Stimulated activated CD4-positive, alpha-beta T cell treated with anti-CD3 and anti-CD28 coated beads, Interleukin-4, amount 100 ng/mL, for 48 hours (primary cell): ENCODE measurements around the gene HAUS7.

ENCODE experiments used
- DNase-seq, 2 donors: peaks; one replicate each; pipeline ENCODE4 v3.0.0-alpha.2; 2020; ENCODE audit warnings: low read depth in 2 of 2

The HAUS7 gene

GRCh38 chrX:153455571-153455970 lies 14.8 kb downstream of the HAUS7 start:
- no peak for DNase-seq

GRCh38 chrX:153454901-153455550 lies 15.3 kb downstream of the HAUS7 start:
- no peak for DNase-seq

DNA sequence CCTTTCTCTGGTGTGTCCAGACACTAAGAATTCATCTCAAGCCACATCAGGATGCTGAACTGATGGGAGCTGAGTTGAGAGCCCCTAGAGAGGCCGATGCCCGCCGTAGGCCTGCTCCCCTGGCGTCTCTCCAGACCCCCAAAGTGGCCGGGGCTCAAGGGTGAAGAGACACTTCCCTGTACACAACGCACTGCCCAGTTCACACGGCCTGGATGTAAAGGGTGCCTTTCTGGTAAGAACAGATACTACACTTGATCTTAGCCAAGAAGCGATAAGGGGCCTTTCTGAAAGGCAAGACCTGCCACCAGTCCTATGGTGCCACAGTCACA lies 19.5 kb downstream of the HAUS7 start:
- DNase-seq: no peak

DNA sequence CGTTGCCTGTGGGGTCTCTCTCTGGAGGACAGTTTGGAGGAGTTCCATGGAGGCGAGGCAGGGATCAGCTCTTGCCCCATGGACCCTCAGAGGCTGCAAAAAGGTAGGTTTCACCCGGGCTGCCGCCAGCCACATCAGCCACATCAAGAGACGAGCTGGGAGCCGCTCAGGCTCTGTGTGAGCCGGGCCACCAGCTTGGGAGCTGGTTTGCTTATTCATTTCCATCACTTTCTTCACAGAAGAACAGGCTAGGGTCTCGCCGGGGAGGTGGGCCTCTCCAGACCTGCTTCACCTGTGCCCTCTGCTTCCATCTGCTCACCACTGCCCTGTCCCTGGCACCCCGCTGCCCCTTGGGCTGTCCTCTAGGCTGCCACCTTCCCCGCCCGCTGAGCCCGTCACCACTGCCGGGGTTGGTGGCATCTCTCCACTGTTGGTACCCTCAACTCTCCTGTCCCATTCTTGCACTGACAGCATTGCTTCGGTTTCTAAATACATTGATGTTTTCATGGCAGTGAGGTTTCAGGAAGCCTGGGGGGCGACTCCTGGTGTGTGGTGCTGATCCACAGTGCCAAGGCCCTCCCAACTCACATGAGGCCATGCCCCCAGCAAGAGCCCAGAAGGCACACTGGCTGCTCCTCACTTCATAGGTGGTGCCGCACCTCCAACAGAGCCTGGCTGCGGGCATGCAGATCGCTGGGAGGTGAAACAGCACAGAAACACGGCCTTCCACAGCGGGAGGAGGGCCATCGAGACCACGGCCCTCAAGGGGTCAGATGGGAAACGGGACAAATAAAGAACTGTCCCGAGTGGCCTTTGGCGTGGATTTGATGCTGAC lies 20.0 kb downstream of the HAUS7 start:
- no peak for DNase-seq

- DNase-seq: no peak
Observed at GRCh38 chrX:153449368-153450113, 20.8 kb downstream of the HAUS7 start.

DNA sequence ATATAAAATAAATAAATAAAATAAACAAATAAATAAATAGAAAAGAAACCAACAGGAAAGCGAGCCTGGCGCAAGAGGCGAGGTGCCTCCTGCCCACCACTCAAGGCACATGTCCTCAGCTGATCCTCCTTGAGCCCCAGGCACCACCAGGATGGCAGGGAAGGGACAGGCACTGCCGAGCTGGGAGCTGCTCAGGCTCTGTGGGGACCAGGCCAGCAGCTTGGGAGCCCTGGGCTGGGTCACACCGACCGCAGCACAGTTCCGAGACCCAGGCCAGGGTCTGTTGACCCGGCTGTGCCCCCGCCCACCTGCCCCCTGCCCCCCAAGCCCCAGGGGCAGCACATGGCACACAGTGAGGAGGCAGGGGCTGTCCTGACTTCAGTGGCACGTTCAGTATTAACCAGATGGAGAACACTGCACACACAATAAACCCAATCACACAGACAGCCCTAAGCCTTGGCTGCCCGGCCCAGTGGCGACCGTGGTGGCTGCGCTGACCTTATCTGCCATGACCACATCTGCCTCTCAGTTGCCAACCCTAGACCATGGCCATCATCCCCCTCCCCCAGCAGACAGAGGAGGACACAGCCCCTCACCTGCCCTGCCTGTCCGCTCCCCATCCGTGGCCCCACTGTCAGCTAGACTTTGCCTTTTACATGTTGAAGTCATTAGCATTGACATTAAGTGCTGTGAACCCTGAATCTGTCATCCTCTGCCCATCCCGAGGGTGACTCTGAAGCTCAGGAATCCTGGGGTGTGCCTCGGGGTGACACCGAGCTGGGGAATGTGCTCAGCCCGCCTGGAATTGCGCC lies 21.6 kb downstream of the HAUS7 start:
- no peak for DNase-seq

DNA sequence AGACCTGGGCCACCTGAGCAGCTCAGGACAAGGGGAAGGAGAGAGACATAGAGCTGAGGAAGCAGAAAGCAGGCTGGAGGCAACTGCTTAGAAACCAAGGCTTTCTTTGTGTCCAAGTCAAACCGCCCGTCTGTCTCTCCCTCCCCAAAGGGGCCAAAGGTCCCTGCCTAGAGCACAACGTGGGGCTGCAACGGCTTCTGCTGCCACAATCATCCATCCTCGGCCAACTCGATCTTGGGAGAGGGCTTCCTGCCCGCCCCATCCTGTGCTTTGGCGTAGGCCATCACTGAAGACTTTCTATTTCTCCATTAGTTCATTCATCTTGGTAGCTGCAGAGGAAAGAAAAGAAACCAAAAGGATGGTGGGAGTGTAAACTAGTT lies 22.8 kb downstream of the HAUS7 start:
- no peak for DNase-seq

GRCh38 chrX:153446950-153447580 lies 23.3 kb downstream of the HAUS7 start:
- no peak for DNase-seq

DNA sequence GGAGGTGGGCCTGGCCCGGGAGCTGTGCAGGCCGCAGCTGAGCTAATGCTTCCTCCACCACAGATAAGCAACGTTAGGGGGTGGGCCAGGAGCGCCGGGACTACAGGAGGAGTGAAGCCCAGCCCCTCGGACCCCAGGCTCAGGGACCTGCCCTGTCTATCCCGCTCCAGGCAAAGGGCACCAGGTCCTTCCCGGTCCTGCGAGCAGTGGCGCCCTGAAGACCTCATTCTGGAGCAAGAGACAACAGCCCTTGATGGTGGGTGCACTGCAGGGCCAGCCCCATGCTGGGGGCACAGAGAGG lies 23.8 kb downstream of the HAUS7 start:
- no peak for DNase-seq

GRCh38 chrX:153445856-153446635 lies 24.3 kb downstream of the HAUS7 start, which contains the start of gene TREX2:
TSS of gene TREX2 (minus strand) at chrX:153446056. CDS start at chrX:153445430, 626 bp downstream.
- no peak for DNase-seq

GRCh38 chrX:153445106-153445855 lies 25.1 kb downstream of the HAUS7 start:
- no peak for DNase-seq

DNA sequence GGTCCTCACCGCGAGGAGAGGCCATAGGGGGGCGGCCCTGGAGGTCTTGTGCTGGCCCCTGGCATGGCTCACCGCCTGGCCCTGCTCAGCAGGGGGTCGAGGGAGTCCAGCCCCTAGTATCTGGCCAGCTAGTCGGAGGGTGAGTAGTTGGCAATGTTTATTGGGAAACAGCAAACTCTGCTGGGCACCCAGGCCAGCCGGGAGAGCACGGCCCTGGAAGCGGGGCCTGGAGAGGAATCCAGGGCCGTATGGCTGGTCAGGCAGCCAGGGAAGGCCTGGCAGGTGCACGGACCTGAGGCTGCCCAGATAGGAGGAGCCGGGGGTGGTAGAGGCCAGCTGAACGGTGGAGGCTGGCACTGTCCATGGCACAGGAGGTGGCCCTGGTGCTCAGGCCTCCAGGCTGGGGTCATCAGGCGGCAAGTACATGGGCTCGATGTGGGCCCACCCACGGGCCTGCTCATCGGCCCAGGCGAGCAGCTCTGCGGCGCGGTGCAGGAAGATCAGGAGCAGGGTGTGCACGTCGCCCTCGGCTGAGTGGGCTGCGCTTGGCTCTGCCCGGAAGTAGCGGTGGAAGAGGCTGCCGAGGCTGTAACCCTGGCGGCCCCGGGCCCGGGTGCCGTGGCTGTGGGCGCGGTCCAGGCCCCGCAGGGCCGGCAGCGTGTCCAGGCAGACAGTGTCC lies 25.9 kb downstream of the HAUS7 start:
- no peak for DNase-seq

GRCh38 chrX:153443476-153444332 lies 26.7 kb downstream of the HAUS7 start:
- DNase-seq: no peak

GRCh38 chrX:153442463-153442862 lies 27.9 kb downstream of the HAUS7 start:
- DNase-seq: no peak

DNA sequence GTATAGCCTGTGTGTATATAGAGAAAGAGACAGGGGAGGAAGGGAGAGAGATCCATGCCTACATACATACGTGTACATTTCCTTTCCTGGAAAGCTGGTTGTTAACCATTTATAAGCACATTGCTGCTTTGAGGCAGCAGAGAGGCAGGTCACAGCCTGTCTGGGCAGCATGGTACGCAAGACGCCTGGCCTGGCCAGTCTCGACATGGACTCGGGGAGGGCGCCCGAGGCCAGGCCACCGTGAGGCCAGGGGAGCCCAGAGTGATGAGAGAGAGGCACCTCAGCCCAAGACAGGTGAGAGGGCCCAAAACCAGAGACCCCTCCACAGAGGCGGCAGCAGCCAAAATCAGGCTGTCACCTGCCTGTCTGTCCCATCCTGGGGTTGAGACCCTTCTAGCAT lies 28.4 kb downstream of the HAUS7 start:
- no peak for DNase-seq

DNA sequence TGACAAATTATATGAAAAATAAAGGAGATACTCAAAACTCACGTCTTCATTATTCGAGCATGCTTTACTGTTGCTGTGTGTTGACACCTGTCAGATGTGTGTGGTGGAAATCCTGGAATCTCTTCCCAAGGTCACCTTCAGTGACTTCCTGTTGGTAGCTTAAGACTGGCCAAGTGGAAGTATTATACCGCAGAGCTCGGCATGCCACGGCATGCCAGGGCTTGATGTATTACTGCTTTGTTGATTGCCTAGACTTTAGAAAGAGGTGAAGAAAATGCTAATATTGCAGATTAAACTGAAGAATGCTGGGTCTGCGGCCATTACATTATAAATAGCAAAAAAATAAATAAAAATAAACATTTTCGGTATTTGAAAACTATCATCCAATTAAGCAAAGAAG lies 29.1 kb downstream of the HAUS7 start:
- no peak for DNase-seq

GRCh38 chrX:153440556-153441135 lies 29.7 kb downstream of the HAUS7 start:
- DNase-seq: no peak

DNA sequence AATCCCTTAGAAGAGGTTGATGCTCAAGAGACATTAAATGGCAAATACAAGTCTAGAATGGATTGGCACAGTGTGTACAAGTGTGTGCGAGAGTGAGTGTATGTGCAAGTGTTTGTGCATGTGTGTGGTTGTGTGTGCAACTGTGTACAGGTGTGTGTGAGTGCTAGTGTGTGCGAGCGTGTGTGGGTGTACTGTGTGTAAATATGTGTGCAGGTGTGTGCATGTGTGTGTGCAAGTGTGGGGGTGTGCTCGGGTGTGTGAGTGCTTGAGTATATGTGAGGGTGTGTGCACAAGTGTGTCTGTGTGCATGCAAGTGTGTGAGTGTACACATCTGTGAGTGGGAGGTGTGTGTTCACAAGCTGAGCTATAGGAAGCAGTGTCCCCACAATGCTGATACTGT lies 30.4 kb downstream of the HAUS7 start:
- no peak for DNase-seq
